IPS-18c (cell line): ENCODE data around the gene ZBTB40.

Experiments
- H3K4me3 ChIP-seq: 2 replicates; pipeline ENCODE4 v1.7.0; 2013; ENCODE audit warnings: low read depth, mild to moderate bottlenecking, low read length, moderate library complexity; ENCODE audit not compliant: insufficient read depth
- H3K9me3 ChIP-seq: one replicate; pipeline ENCODE4 v1.6.1; 2013; ENCODE audit warnings: mild to moderate bottlenecking, low read length, moderate library complexity; ENCODE audit not compliant: control insufficient read depth, insufficient read depth

ZBTB40 gene

GRCh38 chr1:22488319-22488718, 36.7 kb downstream of the ZBTB40 start:
- Histone ChIP-seq H3K4me3 (no peak overlapping the region), H3K9me3 (no peaks in the 10 kb centered on the region)

GRCh38 chr1:22489278-22489677, 37.6 kb downstream of the ZBTB40 start:
- H3K9me3 ChIP-seq, result no peaks in the 10 kb centered on the region

GRCh38 chr1:22489823-22490222, 38.2 kb downstream of the ZBTB40 start:
- H3K4me3 ChIP-seq, result no peak overlapping the region
- no peaks in the 10 kb centered on the region for H3K9me3 ChIP-seq

More at GRCh38 chr1:22489278-22489677, 37.6 kb downstream of the ZBTB40 start:
- no peak overlapping the region for H3K4me3 ChIP-seq

GRCh38 chr1:22490309-22490708, 38.7 kb downstream of the ZBTB40 start:
- H3K9me3 ChIP-seq, result no peaks in the 10 kb centered on the region
- H3K4me3 ChIP-seq, result no peak overlapping the region

- no peak overlapping the region for H3K4me3 ChIP-seq
Measured at GRCh38 chr1:22491995-22492715, 40.5 kb downstream of the ZBTB40 start.

GRCh38 chr1:22494144-22494543, 42.5 kb downstream of the ZBTB40 start:
- Histone ChIP-seq H3K9me3 (no peaks in the 10 kb centered on the region), H3K4me3 (no peak overlapping the region)

More at GRCh38 chr1:22491995-22492715, 40.5 kb downstream of the ZBTB40 start:
- H3K9me3 ChIP-seq, result no peaks in the 10 kb centered on the region

GRCh38 chr1:22494943-22495579, 43.4 kb downstream of the ZBTB40 start:
- H3K9me3 ChIP-seq, result no peaks in the 10 kb centered on the region
- no peak overlapping the region for H3K4me3 ChIP-seq

- Histone ChIP-seq H3K9me3 (no peaks in the 10 kb centered on the region), H3K4me3 (no peak overlapping the region)
Measured at GRCh38 chr1:22496536-22497160, 45.0 kb downstream of the ZBTB40 start.

GRCh38 chr1:22498463-22498862, 46.8 kb downstream of the ZBTB40 start:
- Histone ChIP-seq H3K9me3 (no peaks in the 10 kb centered on the region), H3K4me3 (no peak overlapping the region)

GRCh38 chr1:22500058-22500457, 48.4 kb downstream of the ZBTB40 start:
- no peak overlapping the region for H3K4me3 ChIP-seq
- no peaks in the 10 kb centered on the region for H3K9me3 ChIP-seq

GRCh38 chr1:22500471-22500870, 48.8 kb downstream of the ZBTB40 start:
- H3K4me3 ChIP-seq, result no peak overlapping the region
- H3K9me3 ChIP-seq, result no peaks in the 10 kb centered on the region

- no peak overlapping the region for H3K4me3 ChIP-seq
- no peaks in the 10 kb centered on the region for H3K9me3 ChIP-seq
Measured at GRCh38 chr1:22502202-22502601, 50.6 kb downstream of the ZBTB40 start.

GRCh38 chr1:22503721-22504410, 52.2 kb downstream of the ZBTB40 start:
- Histone ChIP-seq H3K4me3 (no peak overlapping the region), H3K9me3 (no peaks in the 10 kb centered on the region)

GRCh38 chr1:22506130-22506692, 54.6 kb downstream of the ZBTB40 start:
- Histone ChIP-seq H3K9me3 (no peaks in the 10 kb centered on the region), H3K4me3 (no peak overlapping the region)

GRCh38 chr1:22507587-22507986, 55.9 kb downstream of the ZBTB40 start:
- H3K4me3 ChIP-seq, result no peak overlapping the region
- H3K9me3 ChIP-seq, result no peaks in the 10 kb centered on the region

- H3K9me3 ChIP-seq, result no peaks in the 10 kb centered on the region
- no peak overlapping the region for H3K4me3 ChIP-seq
Measured at GRCh38 chr1:22508329-22508728, 56.7 kb downstream of the ZBTB40 start.

- Histone ChIP-seq H3K4me3 (no peak overlapping the region), H3K9me3 (no peaks in the 10 kb centered on the region)
Measured at GRCh38 chr1:22508991-22509390, 57.3 kb downstream of the ZBTB40 start.
